RWPE2 (cell line): ENCODE data around the gene GNPNAT1.

Source experiments
- ATAC-seq: fragments of 200-7000 bp; cut with Tn5 transposase; 3 replicates; pipeline ENCODE4 v1.9.1; 2021; ENCODE audit warnings: low read depth
- DNase-seq: peaks from one replicate; pipeline ENCODE4 v3.0.0-alpha.2; 2020; ENCODE audit warnings: low spot score
- H3K27ac ChIP-seq: fragments of 450-650 bp; 2 replicates; pipeline ENCODE4 v1.5.1; 2017; ENCODE audit warnings: mild to moderate bottlenecking; ENCODE audit not compliant: poor library complexity, severe bottlenecking
- H3K27me3 ChIP-seq: fragments of 250-450 bp; sonication (Bioruptor Pico); 2 replicates; pipeline ENCODE4 v1.5.1; 2021; ENCODE audit warnings: mild to moderate bottlenecking, moderate library complexity; ENCODE audit not compliant: insufficient read depth, poor library complexity, severe bottlenecking
- H3K36me3 ChIP-seq: fragments of 250-450 bp; sonication (Bioruptor Pico); 2 replicates; pipeline ENCODE4 v1.5.1; 2020; ENCODE audit warnings: low read depth, mild to moderate bottlenecking, moderate library complexity
- H3K4me1 ChIP-seq: fragments of 250-450 bp; sonication (Bioruptor Pico); 2 replicates; pipeline ENCODE4 v1.5.1; 2021; ENCODE audit warnings: mild to moderate bottlenecking, moderate library complexity; ENCODE audit not compliant: insufficient read depth, poor library complexity, severe bottlenecking
- H3K4me3 ChIP-seq: fragments of 250-450 bp; sonication (Bioruptor Pico); 2 replicates; pipeline ENCODE4 v1.5.1; 2021; ENCODE audit warnings: mild to moderate bottlenecking, moderate library complexity; ENCODE audit not compliant: severe bottlenecking
- H3K9me3 ChIP-seq: fragments of 250-450 bp; sonication (Bioruptor Pico); 2 replicates; pipeline ENCODE4 v1.5.1; 2021; ENCODE audit warnings: mild to moderate bottlenecking, moderate library complexity; ENCODE audit not compliant: severe bottlenecking
- CTCF ChIP-seq: fragments of 450-650 bp; IDR thresholded peaks from one replicate; pipeline ENCODE4 v1.5.1; 2017; ENCODE audit warnings: mild to moderate bottlenecking, moderate library complexity; ENCODE audit not compliant: poor library complexity, severe bottlenecking

GNPNAT1 gene

GRCh38 chr14:52791223-52792096, at the start of gene GNPNAT1:
TSS of gene GNPNAT1 (minus strand) at chr14:52791607. CDS start at chr14:52784650, 6,957 bp downstream.
- ATAC-seq (peak; percentile 90), DNase-seq (peak; percentile 93)
- Histone ChIP-seq H3K27me3 (no peaks in the 10 kb centered on the region), H3K9me3 (no peaks in the 10 kb centered on the region), H3K4me1 (peaks cover 24% of the 10 kb centered on the region), H3K27ac (peak within 1 kb of the TSS; percentile 66), H3K4me3 (peak within 1 kb of the TSS; percentile 95), H3K36me3 (peaks cover 19% of the 10 kb centered on the region)
- TF ChIP-seq CTCF, result no peak

DNA sequence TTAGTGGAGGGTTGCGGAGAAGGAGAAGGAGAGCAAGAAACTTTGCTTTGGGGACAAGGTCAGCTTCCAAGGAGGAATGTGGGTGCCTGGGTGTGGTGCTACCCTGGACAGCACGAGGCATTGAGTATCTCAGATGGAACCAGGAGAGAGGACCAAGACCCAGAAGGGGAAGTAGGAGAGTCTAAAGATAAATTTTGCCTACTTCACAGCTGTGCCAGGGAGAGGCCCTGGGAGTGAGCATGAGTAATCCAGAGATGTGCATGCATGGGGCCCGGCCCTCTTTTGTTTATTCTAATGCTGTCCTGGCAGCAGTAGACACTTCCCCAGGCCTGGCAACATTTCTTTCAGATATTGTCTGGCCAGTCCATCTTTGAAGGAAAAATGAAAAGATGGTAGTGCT, 49.5 kb upstream of the GNPNAT1 start:
- no peaks in the 10 kb centered on the region for H3K27me3 ChIP-seq
- H3K27ac ChIP-seq, result no peak overlapping the region
- H3K4me3 ChIP-seq, result no peak overlapping the region
- peak; percentile 91 for ATAC-seq
- no peak for TF ChIP-seq CTCF
- no peak for DNase-seq
- peaks cover 12% of the 10 kb centered on the region for H3K4me1 ChIP-seq
- no peaks in the 10 kb centered on the region for H3K9me3 ChIP-seq
- H3K36me3 ChIP-seq, result no peaks in the 10 kb centered on the region

GRCh38 chr14:52837451-52837850, 46.0 kb upstream of the GNPNAT1 start:
- TF ChIP-seq CTCF, result no peak
- Histone ChIP-seq H3K4me1 (peaks cover 23% of the 10 kb centered on the region), H3K27ac (no peak overlapping the region), H3K27me3 (no peaks in the 10 kb centered on the region), H3K36me3 (no peaks in the 10 kb centered on the region), H3K4me3 (no peak overlapping the region), H3K9me3 (no peaks in the 10 kb centered on the region)
- no peak for DNase-seq
- ATAC-seq, result no peak

DNA sequence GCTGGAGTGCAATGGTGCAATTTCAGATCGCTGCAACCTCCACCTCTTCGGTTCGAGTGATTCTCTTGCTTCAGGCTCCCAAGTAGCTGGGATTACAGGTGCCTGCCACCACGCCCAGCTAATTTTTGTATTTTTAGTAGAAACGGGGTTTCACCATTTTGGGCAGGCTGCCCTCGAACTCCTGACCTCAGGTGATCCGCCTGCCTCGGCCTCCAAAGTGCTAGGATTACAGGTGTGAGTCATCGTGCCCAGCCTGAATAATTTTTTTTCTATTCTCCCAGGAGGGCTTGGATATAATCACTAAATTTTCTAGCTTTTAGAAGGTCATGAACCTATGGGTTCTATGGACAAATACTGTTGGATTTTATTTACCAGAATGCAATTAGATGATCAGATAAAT, 44.7 kb upstream of the GNPNAT1 start:
- TF ChIP-seq CTCF, result no peak
- H3K27me3 ChIP-seq, result no peaks in the 10 kb centered on the region
- no peaks in the 10 kb centered on the region for H3K36me3 ChIP-seq
- DNase-seq (no peak), ATAC-seq (no peak)
- H3K9me3 ChIP-seq, result no peaks in the 10 kb centered on the region
- peak overlapping the region; percentile 91 for H3K27ac ChIP-seq
- peaks cover 20% of the 10 kb centered on the region for H3K4me1 ChIP-seq
- no peak overlapping the region for H3K4me3 ChIP-seq
